Measurements from ENCODE around the gene KIF4A. TPM values are rescaled to one million over a fixed set of nuclear protein-coding genes. Genes with fewer than 3 reads are reported as not detected.

Gene KIF4A
- total and polyA plus RNA-seq, 9 of the 15 experiments (the other 6 are each of a cell fraction or from before 2014, with no cell fraction given): 13.0 to 42.7 (median 35.9) TPM

- TF ChIP-seq RERE (CRISPR knock-in tag; IDR thresholded peaks at IDR 0.05; ENCODE audit: borderline replicate concordance): no peak
- no peak for TF ChIP-seq ERF (CRISPR knock-in tag; IDR thresholded peaks at IDR 0.05)
- no peak for TF ChIP-seq FUS (optimal IDR thresholded peaks at IDR 0.05; ENCODE audit: low read depth, low read length)
- no peak for TF ChIP-seq OTX1 (CRISPR knock-in tag; IDR thresholded peaks at IDR 0.05)
- TF ChIP-seq FOXA3 (CRISPR knock-in tag; conservative IDR thresholded peaks at IDR 0.05 in 1 of 2, IDR thresholded peaks at IDR 0.05 in 1 of 2): no peak
- no peak for TF ChIP-seq BACH1 (tag; IDR thresholded peaks at IDR 0.05)
- no peak for TF ChIP-seq NCOA4 (IDR thresholded peaks at IDR 0.05; ENCODE audit: partially characterized antibody)
- no peak for TF ChIP-seq ZBTB8A (IDR thresholded peaks at IDR 0.05; ENCODE audit: partially characterized antibody)
- TF ChIP-seq HES1 (IDR thresholded peaks at IDR 0.05; ENCODE audit: low read depth): no peak
- TF ChIP-seq EP300 (IDR thresholded peaks at IDR 0.05; ENCODE audit: low read length): no peak
- no peak for TF ChIP-seq FOSL1 (tag; conservative IDR thresholded peaks at IDR 0.05)
- TF ChIP-seq AFF4 (CRISPR knock-in tag; IDR thresholded peaks at IDR 0.05): no peak
- TF ChIP-seq SRSF7 (optimal IDR thresholded peaks at IDR 0.05; ENCODE audit: low read depth, low read length): no peak
- TF ChIP-seq, protein P1, sequence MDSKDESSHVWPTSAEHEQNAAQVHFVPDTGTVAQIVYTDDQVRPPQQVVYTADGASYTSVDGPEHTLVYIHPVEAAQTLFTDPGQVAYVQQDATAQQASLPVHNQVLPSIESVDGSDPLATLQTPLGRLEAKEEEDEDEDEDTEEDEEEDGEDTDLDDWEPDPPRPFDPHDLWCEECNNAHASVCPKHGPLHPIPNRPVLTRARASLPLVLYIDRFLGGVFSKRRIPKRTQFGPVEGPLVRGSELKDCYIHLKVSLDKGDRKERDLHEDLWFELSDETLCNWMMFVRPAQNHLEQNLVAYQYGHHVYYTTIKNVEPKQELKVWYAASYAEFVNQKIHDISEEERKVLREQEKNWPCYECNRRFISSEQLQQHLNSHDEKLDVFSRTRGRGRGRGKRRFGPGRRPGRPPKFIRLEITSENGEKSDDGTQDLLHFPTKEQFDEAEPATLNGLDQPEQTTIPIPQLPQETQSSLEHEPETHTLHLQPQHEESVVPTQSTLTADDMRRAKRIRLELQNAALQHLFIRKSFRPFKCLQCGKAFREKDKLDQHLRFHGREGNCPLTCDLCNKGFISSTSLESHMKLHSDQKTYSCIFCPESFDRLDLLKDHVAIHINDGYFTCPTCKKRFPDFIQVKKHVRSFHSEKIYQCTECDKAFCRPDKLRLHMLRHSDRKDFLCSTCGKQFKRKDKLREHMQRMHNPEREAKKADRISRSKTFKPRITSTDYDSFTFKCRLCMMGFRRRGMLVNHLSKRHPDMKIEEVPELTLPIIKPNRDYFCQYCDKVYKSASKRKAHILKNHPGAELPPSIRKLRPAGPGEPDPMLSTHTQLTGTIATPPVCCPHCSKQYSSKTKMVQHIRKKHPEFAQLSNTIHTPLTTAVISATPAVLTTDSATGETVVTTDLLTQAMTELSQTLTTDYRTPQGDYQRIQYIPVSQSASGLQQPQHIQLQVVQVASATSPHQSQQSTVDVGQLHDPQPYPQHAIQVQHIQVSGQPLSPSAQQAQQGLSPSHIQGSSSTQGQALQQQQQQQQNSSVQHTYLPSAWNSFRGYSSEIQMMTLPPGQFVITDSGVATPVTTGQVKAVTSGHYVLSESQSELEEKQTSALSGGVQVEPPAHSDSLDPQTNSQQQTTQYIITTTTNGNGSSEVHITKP (IDR thresholded peaks at IDR 0.05; ENCODE audit: partially characterized antibody): no peak
- no peak for TF ChIP-seq SUPT5H (IDR thresholded peaks at IDR 0.05)
Measured at GRCh38 chrX:70433848-70434351, 144.0 kb downstream of the KIF4A start (continued).

Data from K562 (cell line).